Sigmoid colon (tissue), 4 donors: ENCODE measurements around the gene CREBZF.

Experiments used
- EP300 ChIP-seq, 4 donors: sonication (generic); formaldehyde crosslinking; IDR thresholded peaks; one replicate each; pipeline ENCODE4 v1.6.1; 2017; ENCODE audit warnings: antibody characterized with exemption in 4 of 4
- POLR2A ChIP-seq, 2 donors: fragments of 450-650 bp; IDR thresholded peaks; one replicate each; pipeline ENCODE4 v1.6.1; 2016; ENCODE audit warnings: antibody characterized with exemption in 2 of 2, mild to moderate bottlenecking in 2 of 2, moderate library complexity in 2 of 2
- POLR2AphosphoS5 ChIP-seq, 4 donors: sonication (generic); formaldehyde crosslinking; IDR thresholded peaks; one replicate each; pipeline ENCODE4 v1.6.1; 2017; ENCODE audit warnings: antibody characterized with exemption in 4 of 4
- TF ChIP-seq, protein P1 (sequence below), 4 experiments: fragments of 450-650 bp in 3 of 4; fragments of 200-600 bp in 1 of 4; IDR thresholded peaks; one replicate each; pipeline ENCODE4 v1.5.1; 2016 to 2019; ENCODE audit warnings: antibody characterized with exemption in 4 of 4, mild to moderate bottlenecking in 3 of 4, moderate library complexity in 2 of 4

DNA sequence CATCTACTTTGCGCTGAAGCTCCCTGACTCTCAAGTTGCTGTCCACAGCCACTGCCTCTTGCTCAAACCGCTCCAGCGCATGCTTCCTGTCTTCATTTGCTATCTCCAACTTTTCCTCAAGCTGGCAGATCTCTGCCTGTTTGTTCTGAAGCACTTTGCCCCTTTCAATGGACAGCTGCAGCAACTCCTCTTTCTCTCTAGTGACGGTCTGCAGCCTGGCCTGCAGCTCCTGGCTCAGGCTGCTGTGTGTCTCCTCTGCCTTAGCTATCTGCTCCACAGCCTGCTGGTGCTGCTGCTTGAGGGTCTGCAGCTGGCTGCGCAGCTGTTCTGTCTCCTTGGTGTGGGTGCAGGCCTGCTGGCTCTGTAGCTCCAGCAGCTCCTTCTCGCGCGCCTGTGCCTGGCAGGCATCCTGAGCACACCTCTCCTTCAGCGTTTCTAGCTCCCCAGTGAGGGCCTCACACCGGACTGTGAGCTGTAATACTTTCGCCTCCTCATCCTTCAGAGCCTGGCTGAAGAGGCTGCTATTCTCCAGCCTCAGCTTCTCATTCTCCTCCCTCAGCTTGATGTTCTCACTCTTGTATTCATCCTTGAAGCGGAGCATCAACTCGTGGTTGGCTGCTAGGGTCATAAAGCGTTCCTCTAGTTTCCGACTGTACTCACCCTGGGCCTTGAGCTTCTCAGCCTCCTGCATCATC is 20.3 kb upstream of the CREBZF start:
- no peak for TF ChIP-seq POLR2A (IDR thresholded peaks at IDR 0.05)
- TF ChIP-seq, protein P1, sequence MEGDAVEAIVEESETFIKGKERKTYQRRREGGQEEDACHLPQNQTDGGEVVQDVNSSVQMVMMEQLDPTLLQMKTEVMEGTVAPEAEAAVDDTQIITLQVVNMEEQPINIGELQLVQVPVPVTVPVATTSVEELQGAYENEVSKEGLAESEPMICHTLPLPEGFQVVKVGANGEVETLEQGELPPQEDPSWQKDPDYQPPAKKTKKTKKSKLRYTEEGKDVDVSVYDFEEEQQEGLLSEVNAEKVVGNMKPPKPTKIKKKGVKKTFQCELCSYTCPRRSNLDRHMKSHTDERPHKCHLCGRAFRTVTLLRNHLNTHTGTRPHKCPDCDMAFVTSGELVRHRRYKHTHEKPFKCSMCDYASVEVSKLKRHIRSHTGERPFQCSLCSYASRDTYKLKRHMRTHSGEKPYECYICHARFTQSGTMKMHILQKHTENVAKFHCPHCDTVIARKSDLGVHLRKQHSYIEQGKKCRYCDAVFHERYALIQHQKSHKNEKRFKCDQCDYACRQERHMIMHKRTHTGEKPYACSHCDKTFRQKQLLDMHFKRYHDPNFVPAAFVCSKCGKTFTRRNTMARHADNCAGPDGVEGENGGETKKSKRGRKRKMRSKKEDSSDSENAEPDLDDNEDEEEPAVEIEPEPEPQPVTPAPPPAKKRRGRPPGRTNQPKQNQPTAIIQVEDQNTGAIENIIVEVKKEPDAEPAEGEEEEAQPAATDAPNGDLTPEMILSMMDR (IDR thresholded peaks at IDR 0.05), result no peak
- peak in 2 of 4 donors; percentile 53 to 62 for TF ChIP-seq POLR2AphosphoS5 (IDR thresholded peaks at IDR 0.05)
- TF ChIP-seq EP300 (IDR thresholded peaks at IDR 0.05), result no peak
